Breast epithelium (tissue), 4 donors: ENCODE measurements around the gene PEX13. TPM values are rescaled to one million over a fixed set of nuclear protein-coding genes. Genes with fewer than 3 reads are reported as not detected.

Source experiments
- DNase-seq, 2 donors: peaks; one replicate each; pipeline ENCODE4 v3.0.0-alpha.2; 2019; ENCODE audit warnings: low spot score in 2 of 2
- H3K27ac ChIP-seq, 2 donors: fragments of 200-600 bp; sonication (generic) in 1 of 2; one replicate each; pipeline ENCODE4 v1.5.1; 2016 to 2019; ENCODE audit warnings: mild to moderate bottlenecking in 1 of 2
- H3K27me3 ChIP-seq, 2 donors: fragments of 200-600 bp; sonication (generic) in 1 of 2; one replicate each; pipeline versions ENCODE4 v1.5.1 to v1.6.0; 2017 to 2019; ENCODE audit warnings: control low read depth in 1 of 2, mild to moderate bottlenecking in 1 of 2
- H3K36me3 ChIP-seq: fragments of 200-600 bp; one replicate; pipeline ENCODE4 v1.5.1; 2019
- H3K4me1 ChIP-seq, 2 donors: fragments of 200-600 bp; sonication (generic); one replicate each; pipeline ENCODE4 v1.5.1; 2016 to 2019; ENCODE audit warnings: control low read depth in 1 of 2
- H3K4me3 ChIP-seq, 3 donors: fragments of 200-600 bp; sonication (generic); 1 replicate in 2 of 3; 2 replicates in 1 of 3; pipeline ENCODE4 v1.5.1; 2016 to 2019; ENCODE audit warnings: mild to moderate bottlenecking in 3 of 3, moderate library complexity in 2 of 3
- H3K9me3 ChIP-seq, 2 donors: fragments of 200-600 bp; sonication (generic) in 1 of 2; one replicate each; pipeline ENCODE4 v1.5.1; 2016 to 2019; ENCODE audit warnings: control low read depth in 1 of 2
- CTCF ChIP-seq, 3 donors: fragments of 450-650 bp; IDR thresholded peaks; one replicate each; pipeline ENCODE4 v1.5.1; 2016 to 2017; ENCODE audit warnings: antibody characterized with exemption in 3 of 3, mild to moderate bottlenecking in 3 of 3, moderate library complexity in 3 of 3
- POLR2A ChIP-seq: fragments of 450-650 bp; IDR thresholded peaks from one replicate; pipeline ENCODE4 v1.6.1; 2016; ENCODE audit warnings: antibody characterized with exemption, mild to moderate bottlenecking, moderate library complexity
- POLR2AphosphoS5 ChIP-seq, 3 donors: sonication (generic); formaldehyde crosslinking; IDR thresholded peaks; one replicate each; pipeline ENCODE4 v1.6.1; 2017; ENCODE audit warnings: antibody characterized with exemption in 3 of 3
- intact Hi-C: fragments of 100-400 bp; cut with DNase I; formaldehyde crosslinking; loops from one replicate; pipeline ENCODE4 v1.15.1; 2023; ENCODE audit warnings: low total_unique reads
- total RNA-seq, 3 donors: library from RNA; depleted of rRNA; stranded (reverse); fragments of >200 nt; gene quantifications; one replicate each; pipeline ENCODE4 v1.1.0, GENCODE V29; 2016

PEX13 gene
- total RNA-seq, 3 donors from 2014 or later = 25.1 to 58.2 (median 31.5) TPM

GRCh38 chr2:60994131-60994530, 23.4 kb upstream of the PEX13 start:
- Histone ChIP-seq H3K27ac (no peak overlapping the region), H3K36me3 (no peaks in the 10 kb centered on the region), H3K9me3 (peaks cover 0 to 7% of the 10 kb centered on the region in 2 donors), H3K4me3 (no peak overlapping the region), H3K4me1 (no peaks in the 10 kb centered on the region), H3K27me3 (no peaks in the 10 kb centered on the region)
- intact Hi-C loops = loop anchor here (10.0 kb wide), 1 partner anchor 289 kb away; no protein-coding TSS in a partner anchor
- DNase-seq = no peak
- TF ChIP-seq CTCF (IDR thresholded peaks at IDR 0.05) (no peak), POLR2AphosphoS5 (IDR thresholded peaks at IDR 0.05) (no peak)

GRCh38 chr2:60998628-60999545, 18.6 kb upstream of the PEX13 start:
- no peaks in the 10 kb centered on the region for H3K4me1 ChIP-seq
- DNase-seq = no peak
- no peaks in the 10 kb centered on the region for H3K36me3 ChIP-seq
- intact Hi-C loops = loop anchor here (10.0 kb wide), 1 partner anchor 294 kb away; no protein-coding TSS in a partner anchor
- H3K27ac ChIP-seq = no peak overlapping the region
- no peak overlapping the region for H3K4me3 ChIP-seq
- no peaks in the 10 kb centered on the region for H3K27me3 ChIP-seq
- H3K9me3 ChIP-seq = no peaks in the 10 kb centered on the region
- TF ChIP-seq POLR2AphosphoS5 (IDR thresholded peaks at IDR 0.05) = no peak
- TF ChIP-seq CTCF (IDR thresholded peaks at IDR 0.05) = peak; percentile 40 to 67 (median 59)

- no peaks in the 10 kb centered on the region for H3K36me3 ChIP-seq
- no peak overlapping the region for H3K4me3 ChIP-seq
- no peaks in the 10 kb centered on the region for H3K27me3 ChIP-seq
- no peak for DNase-seq
- H3K9me3 ChIP-seq = no peaks in the 10 kb centered on the region
- H3K4me1 ChIP-seq = no peaks in the 10 kb centered on the region
- intact Hi-C loops = no loop called here
- no peak for TF ChIP-seq POLR2AphosphoS5 (IDR thresholded peaks at IDR 0.05)
- no peak for TF ChIP-seq POLR2A
- TF ChIP-seq CTCF (IDR thresholded peaks at IDR 0.05) = no peak
- H3K27ac ChIP-seq = no peak overlapping the region
Observed at GRCh38 chr2:61005736-61006135, 11.8 kb upstream of the PEX13 start.

- H3K4me3 ChIP-seq = no peak overlapping the region
- H3K4me1 ChIP-seq = no peaks in the 10 kb centered on the region
- no peak for DNase-seq
- no peaks in the 10 kb centered on the region for H3K9me3 ChIP-seq
- no peaks in the 10 kb centered on the region for H3K36me3 ChIP-seq
- H3K27me3 ChIP-seq = no peaks in the 10 kb centered on the region
- intact Hi-C loops = no loop called here
- no peak for TF ChIP-seq CTCF (IDR thresholded peaks at IDR 0.05)
- no peak for TF ChIP-seq POLR2AphosphoS5 (IDR thresholded peaks at IDR 0.05)
- TF ChIP-seq POLR2A = no peak
- no peak overlapping the region for H3K27ac ChIP-seq
Observed at GRCh38 chr2:61006486-61007105, 10.9 kb upstream of the PEX13 start.

- TF ChIP-seq POLR2AphosphoS5 (IDR thresholded peaks at IDR 0.05) (no peak), CTCF (IDR thresholded peaks at IDR 0.05) (no peak), POLR2A (no peak)
- intact Hi-C loops = no loop called here
Observed at GRCh38 chr2:61009355-61009754, 8.2 kb upstream of the PEX13 start.

More at GRCh38 chr2:61009355-61009754, 8.2 kb upstream of the PEX13 start:
- no peaks in the 10 kb centered on the region for H3K9me3 ChIP-seq
- no peaks in the 10 kb centered on the region for H3K27me3 ChIP-seq
- no peak for DNase-seq
- H3K4me1 ChIP-seq = peaks cover 0 to 4% of the 10 kb centered on the region in 2 donors
- H3K36me3 ChIP-seq = no peaks in the 10 kb centered on the region
- no peak overlapping the region for H3K27ac ChIP-seq
- no peak overlapping the region for H3K4me3 ChIP-seq
